NCI-H2227 (cell line): ENCODE measurements around the gene BORCS5.
"Not testable (repeated sequence)": the region's sequence is repeated elsewhere in the genome, so short reads cannot be mapped to it uniquely, and the experiment has no call there.

Source experiments
- DNase-seq: peaks from one replicate; lab custom pipeline; 2025; ENCODE audit not compliant: unreplicated experiment; lab: John Stamatoyannopoulos, UW

The BORCS5 gene

GRCh38 chr12:12392413-12392812 lies 35.5 kb downstream of the BORCS5 start:
- no peak for DNase-seq

DNA sequence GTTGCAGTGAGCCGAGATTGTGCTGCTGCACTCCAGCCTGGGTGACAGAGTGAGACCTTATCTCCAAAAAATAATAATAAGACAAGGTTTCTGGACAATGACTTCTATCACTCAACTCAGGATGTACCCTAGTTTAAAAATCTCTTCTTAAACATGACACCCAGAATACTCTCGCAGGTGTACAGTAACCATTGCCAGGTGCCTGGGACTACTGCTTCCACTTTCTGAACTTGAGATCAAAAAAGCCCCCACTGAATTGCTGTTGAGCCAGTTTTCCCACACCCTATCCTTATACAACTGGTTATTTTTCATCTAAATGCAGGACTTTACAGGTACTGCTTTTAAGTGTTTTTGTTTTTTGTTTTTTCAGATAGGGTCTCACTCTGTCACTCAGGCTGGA lies 36.3 kb downstream of the BORCS5 start:
- no peak for DNase-seq

DNA sequence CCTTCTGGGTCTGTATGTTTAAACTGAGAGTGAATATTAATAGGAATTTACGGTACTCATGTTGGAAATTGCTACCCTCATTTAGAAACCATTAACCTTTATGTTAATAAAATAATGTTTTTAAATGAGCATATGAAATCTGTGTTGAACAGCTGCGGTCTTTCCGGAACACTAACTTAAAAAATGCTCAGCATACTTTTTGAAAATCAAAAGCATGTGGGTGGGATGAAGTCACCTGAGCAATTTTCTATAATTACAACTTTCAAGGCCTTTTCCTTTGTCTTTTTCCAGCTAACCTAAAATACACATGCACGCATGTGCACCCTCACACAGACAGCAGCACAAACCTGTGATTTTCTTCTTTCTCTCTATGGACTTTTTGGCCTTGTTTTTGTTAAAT lies 39.8 kb downstream of the BORCS5 start:
- peak; percentile 34 for DNase-seq

DNA sequence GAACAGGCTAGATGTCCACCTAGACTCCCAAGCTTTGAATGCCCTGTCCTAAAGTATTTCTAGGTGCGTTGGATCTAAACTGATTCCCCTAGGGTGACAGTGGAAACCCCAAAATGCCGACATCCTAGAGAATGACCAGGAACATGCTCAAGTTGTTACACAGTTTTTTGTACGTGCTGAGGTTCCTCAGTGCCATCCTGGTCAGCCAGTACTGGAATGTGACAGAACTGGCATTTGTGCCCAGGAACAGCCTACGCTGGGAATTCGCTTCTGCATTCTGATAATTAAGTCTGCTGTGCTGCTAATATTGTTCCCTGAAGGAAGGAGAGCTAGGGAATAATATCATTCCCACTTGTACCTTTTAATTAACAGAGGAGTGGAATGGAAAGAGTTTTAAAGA lies 40.3 kb downstream of the BORCS5 start:
- DNase-seq: no peak

- DNase-seq: no peak
Observed at GRCh38 chr12:12398026-12398859, 41.4 kb downstream of the BORCS5 start.

- DNase-seq: no peak
Observed at GRCh38 chr12:12399161-12399560, 42.3 kb downstream of the BORCS5 start.

DNA sequence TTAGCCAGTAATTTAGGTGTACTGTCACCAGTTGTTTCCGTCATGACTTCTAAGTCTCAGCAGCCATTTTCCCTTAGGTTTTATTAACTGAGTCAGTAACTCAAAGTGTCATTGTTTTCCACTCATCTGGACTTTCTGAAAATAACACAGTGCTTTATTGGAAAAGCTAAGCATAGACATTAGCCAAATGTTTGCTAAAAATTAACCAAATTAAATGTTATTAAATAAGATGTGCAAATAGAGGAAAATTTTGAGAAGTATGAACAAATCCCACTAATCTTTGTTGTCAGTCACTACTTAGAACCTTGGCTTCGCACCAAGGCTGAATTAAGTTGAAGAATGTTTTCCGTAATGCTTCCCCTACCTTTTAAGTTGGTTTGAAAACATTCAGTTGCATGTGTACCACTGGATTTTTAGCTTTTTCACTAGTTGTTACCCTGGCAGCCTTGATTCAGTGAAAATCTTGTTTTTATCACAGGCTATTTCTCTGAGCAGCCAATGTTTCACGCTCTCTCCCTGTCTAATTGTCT lies 43.0 kb downstream of the BORCS5 start:
- DNase-seq: no peak

GRCh38 chr12:12400793-12401192 lies 43.9 kb downstream of the BORCS5 start:
- DNase-seq: no peak

DNA sequence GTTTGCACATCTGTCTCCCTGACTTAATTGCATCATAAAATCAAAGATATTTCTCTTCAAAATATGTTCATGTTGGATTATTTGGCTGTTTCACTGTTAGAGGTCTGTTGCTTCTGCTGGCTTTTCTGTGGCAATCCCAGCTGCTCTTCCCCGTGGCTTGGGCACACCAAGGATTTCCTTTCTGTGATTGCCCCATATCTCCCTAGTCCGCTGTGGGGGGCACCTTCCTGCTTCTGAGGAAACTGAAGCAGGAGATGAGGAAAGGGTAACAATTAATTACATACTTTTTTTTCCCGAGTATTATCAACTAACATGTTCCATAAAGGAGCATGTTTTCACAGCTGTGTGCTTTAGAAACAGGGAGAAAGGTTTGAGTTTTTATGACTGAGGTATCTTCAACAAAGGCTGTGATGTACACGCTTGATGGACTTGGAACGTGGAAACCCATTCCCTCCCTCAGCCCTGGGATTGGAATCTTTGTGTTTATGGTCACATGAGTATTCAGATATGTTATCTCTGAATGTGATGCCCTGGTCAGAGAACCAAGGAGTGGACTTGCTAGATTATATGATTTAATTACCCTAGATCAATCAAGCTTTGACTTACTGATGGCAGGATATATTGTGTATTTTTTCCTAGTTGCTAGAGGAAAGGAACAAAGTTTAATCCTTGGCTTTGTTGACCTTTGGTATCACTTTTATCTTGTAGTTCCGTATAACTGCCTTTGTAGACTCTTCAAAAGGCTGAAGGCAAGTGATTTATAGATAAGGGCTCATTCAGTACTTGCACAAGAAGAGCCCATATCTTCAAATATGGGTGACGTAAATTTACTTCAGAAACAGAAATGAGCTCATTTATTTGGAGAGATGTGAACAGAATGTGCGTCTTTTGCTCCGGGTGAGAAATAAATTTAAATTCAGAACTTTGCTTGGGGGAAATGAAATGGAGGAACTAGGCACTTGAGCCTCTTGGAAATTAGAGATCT lies 46.7 kb downstream of the BORCS5 start:
- DNase-seq: no peak

DNA sequence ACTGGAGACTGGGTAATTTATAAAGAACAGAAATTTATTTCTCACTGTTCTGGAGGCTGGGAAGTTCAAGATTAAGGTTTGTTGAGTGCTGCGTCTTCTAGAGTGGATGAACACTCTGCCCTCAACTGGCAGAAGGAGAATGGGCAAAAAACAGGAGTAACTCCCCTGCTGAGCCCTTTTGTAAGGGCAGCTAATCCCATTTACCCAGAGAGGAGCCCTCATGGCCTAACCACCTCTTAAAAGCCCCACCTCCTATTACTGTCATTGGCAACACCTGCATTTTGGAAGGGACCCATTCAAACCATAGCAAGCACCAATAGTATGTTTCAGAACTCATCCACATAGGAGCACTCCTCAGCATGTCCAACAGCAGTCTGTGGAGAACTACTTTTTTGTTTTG lies 47.4 kb downstream of the BORCS5 start:
- no peak for DNase-seq

- no peak for DNase-seq
Observed at GRCh38 chr12:12405882-12406281, 49.0 kb downstream of the BORCS5 start.

DNA sequence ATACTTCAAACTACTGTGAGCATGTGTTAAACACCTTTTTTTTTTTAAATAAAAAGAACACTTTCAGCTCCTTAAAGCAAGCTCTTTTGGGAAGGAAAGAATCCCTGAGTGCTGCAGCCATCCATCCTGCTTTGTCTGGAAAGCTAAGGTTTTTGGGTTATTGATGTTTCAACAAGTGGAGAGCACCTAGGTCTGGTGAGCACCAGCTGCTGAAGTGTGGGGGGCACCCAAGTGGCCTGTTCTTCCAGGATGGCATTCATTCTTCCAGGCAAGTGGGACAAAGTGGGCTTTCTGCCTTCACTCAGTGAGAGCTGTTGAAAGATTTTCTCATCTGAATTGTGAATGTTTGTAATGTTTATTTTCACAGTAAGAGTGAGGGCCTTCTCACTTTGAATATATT lies 49.9 kb downstream of the BORCS5 start:
- DNase-seq: no peak

GRCh38 chr12:12408265-12408690 lies 51.4 kb downstream of the BORCS5 start:
- DNase-seq: no peak

- DNase-seq: not testable (repeated sequence)
Observed at GRCh38 chr12:12409337-12409736, 52.5 kb downstream of the BORCS5 start.

DNA sequence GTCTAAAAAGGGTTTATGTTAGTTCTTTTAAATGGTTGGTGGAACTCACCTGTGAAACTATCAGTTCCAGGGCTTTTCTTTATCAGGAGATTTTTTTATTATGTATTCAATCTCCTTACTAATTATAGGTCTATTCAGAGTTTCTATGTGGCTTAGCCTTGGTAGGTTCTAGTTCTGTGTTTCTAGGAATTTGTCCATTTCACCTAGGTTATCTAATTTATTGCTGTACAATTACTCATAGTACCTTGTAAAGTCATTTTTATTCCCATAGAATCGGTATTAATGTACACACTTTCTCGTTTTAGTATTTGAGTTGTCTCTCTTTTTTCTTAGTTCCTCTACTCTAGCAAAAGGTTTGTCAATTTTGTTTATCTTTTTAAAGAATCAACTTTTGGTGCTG lies 59.0 kb downstream of the BORCS5 start:
- DNase-seq: no peak

DNA sequence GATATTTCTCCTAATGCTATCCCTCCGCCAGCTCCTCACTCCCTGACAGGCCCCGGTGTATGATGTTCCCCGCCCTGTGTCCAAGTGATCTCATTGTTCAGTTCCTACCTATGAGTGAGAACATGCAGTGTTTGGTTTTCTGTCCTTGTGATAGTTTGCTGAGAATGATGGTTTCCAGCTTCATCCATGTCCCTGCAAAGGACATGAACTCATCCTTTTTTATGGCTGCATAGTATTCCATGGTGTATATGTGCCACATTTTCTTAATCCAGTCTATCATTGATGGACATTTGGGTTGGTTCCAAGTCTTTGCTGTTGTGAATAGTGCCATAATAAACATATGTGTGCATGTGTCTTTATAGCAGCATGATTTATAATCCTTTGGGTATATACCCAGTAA lies 62.3 kb downstream of the BORCS5 start:
- not testable (repeated sequence) for DNase-seq

GRCh38 chr12:12423367-12423766 lies 66.5 kb downstream of the BORCS5 start:
- no peak for DNase-seq

DNA sequence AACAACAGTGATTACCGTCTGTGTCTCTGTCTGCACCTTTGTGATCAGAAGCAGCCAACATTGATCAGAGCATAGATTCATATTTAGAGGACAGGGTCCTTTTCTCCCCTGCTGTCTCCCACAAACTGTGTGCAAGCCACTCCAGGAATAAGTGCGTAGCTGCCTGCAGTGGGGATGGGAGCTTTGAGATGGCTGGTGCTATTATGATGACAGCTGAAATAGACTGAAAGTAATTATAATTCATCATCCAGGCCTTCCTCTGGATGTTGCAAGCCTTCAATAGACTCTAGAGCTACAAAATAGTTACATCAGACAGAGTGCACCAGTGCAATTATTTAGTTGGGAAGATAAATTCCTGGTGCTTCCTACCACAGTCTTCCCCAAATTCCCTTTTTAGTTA lies 68.1 kb downstream of the BORCS5 start:
- DNase-seq: no peak

DNA sequence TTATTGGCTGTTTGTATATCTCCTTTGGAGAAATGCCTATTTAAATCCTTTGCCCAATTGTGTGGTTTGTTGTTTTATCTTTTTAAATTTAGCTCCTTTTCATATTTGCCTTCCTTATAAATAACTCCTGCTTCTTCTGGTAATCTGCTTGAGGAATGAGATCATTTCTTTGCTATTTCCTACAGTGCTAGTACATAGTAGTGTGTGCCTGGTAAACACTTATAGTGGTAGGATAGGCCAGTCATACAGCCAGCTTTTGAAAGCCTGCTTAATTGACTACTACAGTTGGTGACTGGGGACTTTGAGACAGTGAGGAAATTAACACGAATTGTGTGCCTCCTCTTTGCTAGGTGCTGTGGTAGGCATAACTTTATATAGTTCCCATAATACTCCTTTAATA lies 68.7 kb downstream of the BORCS5 start:
- no peak for DNase-seq

DNA sequence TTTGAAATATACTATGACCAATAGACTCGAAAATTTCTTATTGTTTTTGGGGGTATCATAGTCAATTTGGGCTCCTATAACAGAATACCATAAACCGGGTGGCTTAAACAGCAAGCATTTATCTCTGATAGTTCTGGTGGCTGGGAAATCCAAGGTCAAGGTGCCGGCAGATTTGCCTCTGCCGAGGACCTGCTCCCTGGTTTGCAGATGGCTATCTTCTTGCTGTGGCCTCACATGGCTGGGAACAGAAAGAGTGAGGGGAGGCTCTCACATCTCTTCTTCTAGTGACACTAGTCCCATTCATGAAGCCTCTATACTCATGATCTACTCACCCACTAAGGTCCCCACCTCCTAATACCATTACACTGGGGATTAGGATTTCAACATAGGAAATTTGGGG lies 70.7 kb downstream of the BORCS5 start:
- no peak for DNase-seq

DNA sequence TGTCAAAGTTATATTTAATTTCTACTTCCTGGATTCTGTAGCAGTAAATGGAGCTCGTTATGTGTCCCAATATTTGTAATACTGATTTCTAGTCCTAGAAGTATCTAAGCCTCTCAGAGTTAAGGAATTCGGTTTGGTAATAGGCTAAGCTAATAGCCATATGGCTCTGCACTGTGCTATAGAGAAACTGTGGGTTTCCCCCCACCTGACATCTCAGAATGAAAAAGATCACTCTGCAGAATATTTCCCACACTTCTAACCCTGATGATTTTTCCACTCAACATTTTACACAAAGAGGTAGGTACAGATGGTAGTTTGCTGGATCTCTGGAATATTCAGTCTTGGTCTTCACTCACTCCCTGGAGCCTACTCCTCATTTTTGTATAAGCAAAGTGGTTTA lies 71.2 kb downstream of the BORCS5 start:
- no peak for DNase-seq
